ENCODE data around the gene JAK2.

DNA sequence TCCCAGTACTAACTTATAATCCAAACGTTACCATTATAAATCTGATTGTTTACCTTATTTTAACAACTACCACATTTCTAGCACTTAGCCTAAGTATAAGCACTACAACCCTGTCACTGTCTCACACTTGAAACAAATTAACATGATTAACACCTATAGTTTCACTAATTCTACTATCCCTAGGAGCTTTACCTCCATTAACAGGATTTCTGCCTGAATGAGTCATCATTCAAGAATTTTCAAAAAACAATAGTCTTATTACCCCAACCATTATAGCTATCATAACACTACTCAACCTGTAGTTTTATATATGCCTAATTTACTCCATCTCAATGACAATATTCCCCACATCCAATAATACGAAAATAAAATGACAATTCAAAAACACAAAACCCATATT is 110.7 kb downstream of the JAK2 start:
- TF ChIP-seq FOXJ3 (CRISPR knock-in tag; IDR thresholded peaks at IDR 0.05) (no peak), CTCF (IDR thresholded peaks at IDR 0.05) (no peak), SIN3A (IDR thresholded peaks at IDR 0.05; ENCODE audit: borderline replicate concordance, low read depth, low read length) (no peak), GABPA (IDR thresholded peaks at IDR 0.05; ENCODE audit: low read depth) (no peak), PBX3 (IDR thresholded peaks at IDR 0.05) (no peak), RCOR1 (IDR thresholded peaks at IDR 0.05; ENCODE audit: low read length) (no peak), EP300 (IDR thresholded peaks at IDR 0.05; ENCODE audit: borderline replicate concordance in 1 of 2, low read depth in 1 of 2, low read length in 1 of 2) (no peak), JUND (IDR thresholded peaks at IDR 0.05) (no peak), MEF2A (IDR thresholded peaks at IDR 0.05; ENCODE audit: borderline replicate concordance, low read depth) (no peak), GATA2 (CRISPR knock-in tag; IDR thresholded peaks at IDR 0.05) (no peak), MXI1 (IDR thresholded peaks at IDR 0.05; ENCODE audit: low read depth, low read length) (no peak), RFX5 (IDR thresholded peaks at IDR 0.05; ENCODE audit: low read length) (no peak), POLR2AphosphoS5 (IDR thresholded peaks at IDR 0.05; ENCODE audit: low read depth, low read length) (no peak), SMC3 (IDR thresholded peaks at IDR 0.05; ENCODE audit: low read depth, low read length) (no peak)
